T-helper 2 cell treated with Interferon-gamma antibody and Interleukin-4, amounts not matched to agents 100 ng/mL and 5 ng/mL, for 36 hours (primary cell): ENCODE data around the gene TASP1. TPM values are rescaled to one million over a fixed set of nuclear protein-coding genes. Genes with fewer than 3 reads are reported as not detected.
"Not testable (repeated sequence)": the region's sequence is repeated elsewhere in the genome, so short reads cannot be mapped to it uniquely, and the experiment has no call there.

Experiments
- intact Hi-C: fragments of 100-400 bp; cut with micrococcal nuclease; formaldehyde crosslinking; loops from one replicate; pipeline ENCODE4 v1.15.1; 2023
- total RNA-seq: library from RNA; stranded (reverse); gene quantifications from 2 replicates; pipeline ENCODE4 v1.2.3, GENCODE V29; 2022

The TASP1 gene
- total RNA-seq = 7.8 and 10.9 TPM in 2 replicates

DNA sequence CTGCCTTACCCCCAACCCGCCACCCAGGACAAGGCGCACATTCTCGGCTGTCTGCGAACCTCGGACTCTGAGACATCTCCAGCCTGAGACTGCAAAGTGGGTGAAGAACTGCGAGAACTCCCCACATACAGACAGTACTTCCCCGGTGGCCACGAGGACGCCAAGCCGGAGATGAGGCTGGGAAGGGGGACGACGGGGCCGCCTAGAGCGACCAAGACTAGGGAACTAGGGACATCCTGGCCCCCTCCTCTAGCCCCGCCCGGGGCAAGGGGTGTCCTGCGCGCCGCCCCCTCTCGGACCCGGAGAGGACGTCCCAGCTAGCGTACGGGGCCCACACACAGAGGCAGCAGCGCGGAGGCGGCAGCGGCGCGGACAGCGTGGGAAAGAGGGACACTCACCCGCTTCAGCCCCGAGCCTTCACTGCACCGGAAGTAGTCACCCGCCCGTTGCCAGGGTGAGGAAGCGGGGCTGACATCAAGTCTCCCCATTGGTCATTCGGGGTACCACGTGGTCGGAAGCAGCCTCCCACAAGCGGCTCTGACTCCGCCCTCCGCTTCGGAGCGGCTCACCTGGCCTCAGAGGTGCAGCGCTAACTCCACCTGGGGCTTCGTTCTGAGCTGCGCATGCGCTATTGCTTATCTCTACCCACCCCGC, at the start of gene TASP1:
Gene TASP1, minus strand, starts transcription at position 437 of the 654 bp plus-strand sequence. CDS start 8,854 bp downstream, outside the sequence.
- intact Hi-C loops = loop anchor here (2.0 to 5.0 kb wide), 2 partner anchors 146 to 416 kb away; partner anchors contain the start of genes ESF1, ISM1 and NDUFAF5

- intact Hi-C loops = no loop called here
These were observed 49.1 kb upstream of the TASP1 start for GRCh38 chr20:13687815-13688214.

- intact Hi-C loops = no loop called here
These were observed 46.9 kb upstream of the TASP1 start for GRCh38 chr20:13685623-13686022.

DNA sequence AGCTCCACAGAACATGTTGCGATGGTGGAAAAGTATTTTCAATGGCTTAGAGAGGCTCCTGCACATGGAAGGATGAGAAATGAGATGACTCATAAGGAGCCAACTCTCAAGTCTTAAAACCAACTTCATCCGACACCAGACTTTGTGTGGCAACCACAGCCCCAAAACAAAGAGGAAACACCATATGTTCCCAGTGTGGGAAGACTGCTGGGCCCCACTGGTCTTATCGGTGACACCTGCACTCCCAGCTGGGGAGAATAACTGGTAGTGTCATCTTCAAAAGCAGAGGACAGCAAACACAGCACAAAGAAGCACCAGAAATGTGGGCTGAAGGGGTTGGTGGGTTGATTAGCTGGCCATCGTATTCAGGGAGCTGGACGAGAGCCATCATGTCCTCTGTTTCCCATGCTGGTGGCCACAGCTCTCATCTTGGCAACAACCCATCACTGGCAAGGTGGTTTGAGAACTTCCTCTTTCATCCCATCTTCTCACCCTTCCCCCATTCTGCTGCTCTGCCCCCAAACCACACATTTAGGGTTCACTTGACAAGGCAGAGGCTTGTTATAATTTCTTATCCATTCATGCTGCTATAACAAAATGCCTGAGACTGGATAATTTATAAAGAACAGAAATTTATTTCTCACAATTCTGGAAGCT, 46.0 kb upstream of the TASP1 start:
- intact Hi-C loops = no loop called here

DNA sequence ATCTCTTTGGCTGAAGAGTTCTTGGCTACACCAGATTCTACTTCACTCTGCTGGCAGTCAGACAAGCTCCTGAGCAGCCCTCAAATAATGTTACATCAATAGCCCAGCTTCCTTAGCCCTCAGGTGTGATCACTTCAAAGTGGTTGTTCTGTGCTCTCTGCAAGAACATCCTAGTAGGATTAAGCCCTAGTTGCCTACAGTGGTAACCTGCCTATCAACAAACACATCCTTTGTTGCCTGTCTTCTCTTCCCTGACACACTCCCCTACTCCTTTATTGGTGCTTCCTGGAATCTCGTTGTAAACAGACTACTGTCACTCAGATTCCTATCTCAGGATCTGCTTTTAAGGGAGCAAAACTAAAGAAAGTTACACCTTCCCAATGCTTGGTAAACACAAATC, 45.1 kb upstream of the TASP1 start:
- intact Hi-C loops = no loop called here

- intact Hi-C loops = no loop called here
These were observed 42.8 kb upstream of the TASP1 start for GRCh38 chr20:13681248-13682125.

GRCh38 chr20:13678944-13679343, 40.2 kb upstream of the TASP1 start:
- intact Hi-C loops = no loop called here

GRCh38 chr20:13677241-13677640, 38.5 kb upstream of the TASP1 start:
- intact Hi-C loops = no loop called here

GRCh38 chr20:13676682-13677081, 38.0 kb upstream of the TASP1 start:
- intact Hi-C loops = no loop called here

DNA sequence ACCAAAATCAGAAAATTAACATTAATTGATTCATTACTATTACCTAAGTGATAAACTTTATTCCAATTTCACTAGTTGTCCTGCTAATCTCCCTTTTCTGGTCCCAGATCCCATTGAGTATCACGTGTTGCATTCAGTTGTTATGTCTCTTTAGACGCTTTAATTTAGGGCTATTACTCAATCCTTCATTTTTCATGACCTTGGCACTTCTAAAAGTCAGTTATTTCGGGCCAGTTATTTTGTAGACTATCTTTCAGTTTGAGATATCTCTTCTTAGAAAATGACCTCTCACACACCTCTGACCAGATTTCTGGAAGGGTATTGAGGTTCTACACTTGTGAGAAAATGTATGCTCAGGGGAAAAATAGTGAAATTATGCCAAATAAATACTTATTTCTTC, 34.0 kb upstream of the TASP1 start:
- intact Hi-C loops = no loop called here

GRCh38 chr20:13671916-13672378, 33.2 kb upstream of the TASP1 start:
- intact Hi-C loops = no loop called here

GRCh38 chr20:13671512-13671911, 32.8 kb upstream of the TASP1 start:
- intact Hi-C loops = no loop called here

- intact Hi-C loops = no loop called here
These were observed 31.4 kb upstream of the TASP1 start for GRCh38 chr20:13670160-13670559.

DNA sequence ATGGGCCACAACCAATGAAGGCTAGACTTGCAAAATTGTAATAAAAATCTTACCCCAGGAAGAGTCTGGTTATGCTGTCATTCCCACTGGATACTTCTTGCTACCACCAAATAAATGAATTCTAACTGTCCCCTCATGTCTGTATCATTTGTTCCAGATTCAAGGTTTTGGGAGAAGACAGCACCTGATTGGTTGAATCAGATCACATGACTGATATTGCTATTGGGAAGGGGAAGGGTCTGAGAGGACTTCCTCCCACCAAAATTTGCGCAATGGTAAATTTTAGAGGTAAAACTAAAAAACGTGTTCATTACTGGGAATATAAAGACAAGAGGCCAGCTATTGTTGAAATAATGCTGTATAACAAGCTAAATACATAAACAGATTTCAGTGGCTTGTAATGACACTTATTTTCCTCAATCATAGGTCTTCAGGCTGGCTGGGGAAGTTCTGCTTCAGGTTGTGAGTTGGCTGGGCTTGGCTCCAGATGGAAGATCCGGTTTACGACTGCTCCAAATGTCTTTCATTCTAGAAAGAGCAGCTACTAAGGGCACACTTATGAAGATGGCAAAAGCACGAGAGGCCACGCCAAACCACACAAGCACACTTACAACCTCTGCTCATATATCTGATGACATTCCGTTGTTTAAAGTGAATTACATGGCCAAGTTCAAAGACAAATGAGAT, 27.1 kb upstream of the TASP1 start:
- intact Hi-C loops = no loop called here

- intact Hi-C loops = no loop called here
These were observed 22.4 kb upstream of the TASP1 start for GRCh38 chr20:13661070-13661685.

DNA sequence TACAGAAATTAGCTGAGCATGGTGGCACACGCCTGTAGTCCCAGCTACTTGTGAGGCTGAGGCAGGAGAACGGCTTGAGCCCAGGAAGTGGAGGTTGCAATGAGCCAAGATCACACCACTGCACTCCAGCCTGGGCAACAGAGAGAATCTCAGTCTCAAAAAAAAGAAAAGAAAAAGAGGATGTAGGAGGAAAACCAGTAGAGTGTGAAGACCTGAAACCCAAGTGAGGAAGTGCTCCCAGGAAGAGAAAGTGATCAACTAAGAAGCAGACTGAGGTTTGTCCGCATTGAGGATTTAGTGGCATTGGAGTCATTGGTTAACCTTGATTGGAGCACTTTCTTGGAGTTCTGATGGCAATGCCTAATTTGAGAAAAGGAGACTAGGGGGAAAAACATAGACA, 20.6 kb upstream of the TASP1 start:
- intact Hi-C loops = no loop called here

DNA sequence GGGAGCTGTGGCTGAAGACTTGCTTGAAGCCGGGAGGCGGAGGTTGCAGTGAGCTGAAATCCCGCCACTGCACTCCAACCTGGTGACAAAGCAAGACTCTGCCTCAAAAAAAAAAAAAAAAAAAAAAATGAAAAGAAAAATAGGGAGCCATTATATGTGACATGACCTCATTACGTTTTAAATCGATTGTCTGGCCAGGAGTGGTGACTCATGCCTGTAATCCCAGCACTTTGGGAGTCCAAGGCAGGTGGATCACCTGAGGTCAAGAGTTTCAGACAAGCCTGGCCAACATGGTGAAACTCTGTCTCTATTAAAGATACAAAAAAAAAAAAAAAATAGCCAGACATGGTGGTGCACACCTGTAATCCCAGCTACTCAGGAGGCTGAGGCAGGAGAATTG, 19.3 kb upstream of the TASP1 start:
- intact Hi-C loops = not testable (repeated sequence)

DNA sequence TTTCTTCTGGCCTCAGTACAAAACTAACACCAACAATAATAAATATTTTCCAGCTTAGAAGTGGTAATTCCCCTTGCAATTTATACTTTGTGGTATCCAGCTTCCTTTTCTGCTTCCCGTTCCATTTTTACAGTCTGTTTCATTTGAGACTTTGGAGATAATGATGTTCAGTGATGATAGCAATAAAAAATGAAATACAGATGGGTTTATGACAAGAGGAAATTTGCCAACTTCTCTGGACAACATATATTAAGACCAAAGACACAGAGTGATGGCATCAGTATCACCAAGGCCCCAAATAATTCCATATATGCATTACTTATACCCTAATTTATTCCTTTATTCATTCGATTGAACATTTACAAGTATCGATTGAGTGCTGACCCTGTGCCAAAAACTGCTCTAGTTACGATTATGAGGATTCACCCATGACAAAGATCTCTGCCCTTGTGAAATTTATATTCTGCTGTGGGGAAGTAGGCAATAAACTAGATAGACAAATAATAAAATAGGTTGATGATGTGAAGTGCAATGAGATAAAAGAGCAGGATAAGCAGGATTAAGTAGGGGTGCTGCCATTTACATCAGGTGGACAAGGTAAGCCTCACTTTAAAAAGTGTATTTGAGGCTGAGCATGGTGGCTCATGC, 18.1 kb upstream of the TASP1 start:
- intact Hi-C loops = no loop called here

DNA sequence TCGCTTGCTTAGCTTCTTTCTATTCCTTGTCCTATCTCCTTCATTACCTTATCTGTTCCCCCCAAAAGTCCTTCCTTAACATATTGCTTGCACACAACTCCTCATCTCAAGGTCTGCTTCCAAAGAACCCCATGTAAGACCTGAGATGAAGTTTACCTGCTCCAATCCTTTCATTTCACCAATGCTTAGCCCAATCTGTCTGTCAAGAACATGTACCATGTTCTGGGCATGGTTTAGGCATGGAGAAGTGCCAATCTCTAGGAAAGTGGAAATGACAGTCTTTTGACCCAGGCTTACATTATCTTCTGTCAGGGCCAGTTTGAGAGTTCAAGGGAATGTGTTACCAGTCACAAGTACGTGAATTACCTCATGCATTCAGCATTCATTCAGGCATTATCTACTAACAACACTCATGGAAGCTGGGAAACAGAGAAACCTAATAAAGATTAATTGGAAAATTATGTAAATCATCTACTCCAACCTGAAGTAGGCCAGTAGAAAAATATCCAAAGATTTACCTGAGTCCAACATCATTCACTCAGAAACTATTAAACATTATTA, 15.8 kb upstream of the TASP1 start:
- intact Hi-C loops = no loop called here

GRCh38 chr20:13650474-13650873, 11.7 kb upstream of the TASP1 start:
- intact Hi-C loops = no loop called here
